ENCODE data around the gene FOXL3. TPM values are rescaled to one million over a fixed set of nuclear protein-coding genes. Genes with fewer than 3 reads are reported as not detected.

Gene FOXL3
- total RNA-seq, 4 donors from 2014 or later: not detected

DNA sequence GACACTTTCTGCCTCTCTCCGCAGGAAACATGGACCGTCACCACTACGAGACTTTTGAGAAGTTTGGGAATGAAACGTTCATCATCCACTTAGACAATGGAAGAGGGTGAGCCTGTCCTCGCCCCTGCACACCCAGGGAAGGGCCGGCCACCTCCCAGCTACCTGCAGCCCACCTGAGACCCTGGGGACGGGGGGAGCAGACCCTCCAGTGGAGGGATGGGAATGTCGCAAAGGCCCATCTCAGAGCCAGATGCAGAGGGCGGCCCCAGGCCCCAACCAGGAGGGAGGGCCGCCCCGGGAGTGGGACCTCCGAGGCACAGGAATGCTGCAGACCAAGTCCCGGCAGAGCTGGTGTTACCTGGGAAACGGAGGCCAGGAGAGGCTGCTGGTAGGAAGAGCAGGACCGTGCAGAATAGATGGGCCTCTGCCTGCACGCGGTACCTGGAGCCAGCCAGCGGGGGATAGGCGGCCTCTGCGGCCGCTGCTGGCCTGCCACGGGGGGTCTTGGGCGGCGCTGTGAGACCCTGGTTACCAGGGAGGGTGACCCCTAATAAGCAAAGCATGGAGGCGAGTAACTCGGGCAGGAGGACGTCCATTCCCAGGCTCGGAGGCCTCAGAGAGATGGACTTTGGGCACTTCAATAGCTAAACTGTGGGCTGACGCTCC is 32.9 kb upstream of the FOXL3 start:
- WGBS: 94% methylated on average over 20 of the region's 29 CpGs
- TF ChIP-seq POLR2A (IDR thresholded peaks at IDR 0.05; ENCODE audit: low read depth) (no peak), POLR2AphosphoS5 (IDR thresholded peaks at IDR 0.05) (no peak), EP300 (IDR thresholded peaks at IDR 0.05) (no peak)
- TF ChIP-seq, protein P1, sequence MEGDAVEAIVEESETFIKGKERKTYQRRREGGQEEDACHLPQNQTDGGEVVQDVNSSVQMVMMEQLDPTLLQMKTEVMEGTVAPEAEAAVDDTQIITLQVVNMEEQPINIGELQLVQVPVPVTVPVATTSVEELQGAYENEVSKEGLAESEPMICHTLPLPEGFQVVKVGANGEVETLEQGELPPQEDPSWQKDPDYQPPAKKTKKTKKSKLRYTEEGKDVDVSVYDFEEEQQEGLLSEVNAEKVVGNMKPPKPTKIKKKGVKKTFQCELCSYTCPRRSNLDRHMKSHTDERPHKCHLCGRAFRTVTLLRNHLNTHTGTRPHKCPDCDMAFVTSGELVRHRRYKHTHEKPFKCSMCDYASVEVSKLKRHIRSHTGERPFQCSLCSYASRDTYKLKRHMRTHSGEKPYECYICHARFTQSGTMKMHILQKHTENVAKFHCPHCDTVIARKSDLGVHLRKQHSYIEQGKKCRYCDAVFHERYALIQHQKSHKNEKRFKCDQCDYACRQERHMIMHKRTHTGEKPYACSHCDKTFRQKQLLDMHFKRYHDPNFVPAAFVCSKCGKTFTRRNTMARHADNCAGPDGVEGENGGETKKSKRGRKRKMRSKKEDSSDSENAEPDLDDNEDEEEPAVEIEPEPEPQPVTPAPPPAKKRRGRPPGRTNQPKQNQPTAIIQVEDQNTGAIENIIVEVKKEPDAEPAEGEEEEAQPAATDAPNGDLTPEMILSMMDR (IDR thresholded peaks at IDR 0.05): no peak
- no peak for DNase-seq (ENCODE audit: extremely low spot score)

DNA sequence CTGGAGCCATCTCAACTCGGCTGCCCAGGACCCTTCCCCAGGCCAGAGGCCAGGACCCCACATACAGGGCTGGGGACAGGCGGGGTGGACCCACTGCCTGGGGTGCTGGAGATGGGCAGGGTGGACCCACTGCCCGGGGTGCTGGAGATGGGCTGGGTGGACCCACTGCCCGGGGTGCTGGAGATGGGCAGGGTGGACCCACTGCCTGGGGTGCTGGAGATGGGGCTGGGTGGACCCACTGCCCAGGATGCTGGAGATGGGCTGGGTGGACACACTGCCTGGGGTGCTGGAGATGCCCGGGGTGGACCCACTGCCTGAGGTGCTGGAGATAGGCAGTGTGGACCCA is 32.4 kb upstream of the FOXL3 start:
- H3K4me1 ChIP-seq: no peaks in the 10 kb centered on the region
- H3K9me3 ChIP-seq: peaks cover 0 to 5% (median 1%) of the 10 kb centered on the region in 4 donors
- intact Hi-C loops (cut with DNase I): no loop called here
- TF ChIP-seq EP300 (IDR thresholded peaks at IDR 0.05) (no peak), POLR2A (IDR thresholded peaks at IDR 0.05; ENCODE audit: low read depth) (no peak), POLR2AphosphoS5 (IDR thresholded peaks at IDR 0.05) (no peak)
- H3K27ac ChIP-seq (replicated peaks in 1 of 4): no peak overlapping the region
- 60% methylated on average over 3 of the region's 5 CpGs for WGBS
- H3K4me3 ChIP-seq: no peak overlapping the region
- peaks cover 64 to 96% (median 84%) of the 10 kb centered on the region in 4 donors for H3K36me3 ChIP-seq
- no peak for DNase-seq (ENCODE audit: extremely low spot score)
- H3K27me3 ChIP-seq: no peaks in the 10 kb centered on the region

More for the DNA sequence above, 32.9 kb upstream of the FOXL3 start:
- H3K4me3 ChIP-seq: no peak overlapping the region
- H3K9me3 ChIP-seq: no peaks in the 10 kb centered on the region
- no peak overlapping the region for H3K27ac ChIP-seq (replicated peaks in 1 of 4)
- no peaks in the 10 kb centered on the region for H3K4me1 ChIP-seq
- intact Hi-C loops (cut with DNase I): no loop called here
- no peaks in the 10 kb centered on the region for H3K27me3 ChIP-seq
- H3K36me3 ChIP-seq: peaks cover 69 to 100% (median 89%) of the 10 kb centered on the region in 4 donors

DNA sequence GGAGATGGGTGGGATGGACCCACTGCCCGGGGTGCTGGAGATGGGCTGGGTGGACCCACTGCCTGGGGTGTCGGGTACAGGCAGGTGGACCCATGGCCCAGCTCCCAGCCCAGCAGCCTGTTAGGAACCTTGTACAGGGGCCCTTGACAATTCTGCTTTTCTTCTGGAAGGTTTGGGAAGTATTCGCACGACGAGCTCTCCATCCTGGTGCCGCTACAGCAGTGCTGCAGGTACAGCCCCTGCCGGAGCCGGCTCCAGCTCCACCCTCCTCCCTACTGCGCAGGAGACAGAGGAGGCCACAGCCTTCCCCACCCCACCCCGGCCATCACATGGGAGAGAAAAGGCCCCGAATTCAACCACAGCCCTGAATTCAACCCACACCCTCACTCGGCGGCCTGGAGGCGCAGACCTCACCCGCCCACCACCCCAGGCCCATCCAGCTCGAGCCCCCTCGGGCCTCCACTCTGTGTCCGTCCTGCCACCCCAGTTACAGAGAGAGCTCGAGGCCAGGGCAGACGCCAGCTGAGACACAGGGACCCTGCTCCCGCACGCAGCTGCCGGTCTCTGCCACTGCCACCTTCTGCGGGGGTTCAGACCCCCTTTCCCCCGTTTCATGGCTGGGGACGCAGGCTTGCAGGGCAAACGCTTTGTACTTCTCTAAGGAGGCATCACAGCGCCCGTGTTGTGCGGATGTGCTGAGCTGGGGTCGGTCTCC is 31.3 kb upstream of the FOXL3 start:
- Histone ChIP-seq H3K4me3 (no peak overlapping the region), H3K36me3 (peaks cover 58 to 86% (median 74%) of the 10 kb centered on the region in 4 donors), H3K27me3 (no peaks in the 10 kb centered on the region), H3K27ac (replicated peaks in 1 of 4) (no peak overlapping the region), H3K4me1 (no peaks in the 10 kb centered on the region), H3K9me3 (peaks cover 0 to 8% (median 5%) of the 10 kb centered on the region in 4 donors)
- intact Hi-C loops (cut with DNase I): no loop called here
- WGBS: 91% methylated on average over 24 of the region's 31 CpGs
- TF ChIP-seq, protein P1 (IDR thresholded peaks at IDR 0.05): no peak
- no peak for TF ChIP-seq POLR2A (IDR thresholded peaks at IDR 0.05; ENCODE audit: low read depth)
- no peak for TF ChIP-seq EP300 (IDR thresholded peaks at IDR 0.05)
- no peak for TF ChIP-seq POLR2AphosphoS5 (IDR thresholded peaks at IDR 0.05)
- DNase-seq (ENCODE audit: extremely low spot score): no peak

DNA sequence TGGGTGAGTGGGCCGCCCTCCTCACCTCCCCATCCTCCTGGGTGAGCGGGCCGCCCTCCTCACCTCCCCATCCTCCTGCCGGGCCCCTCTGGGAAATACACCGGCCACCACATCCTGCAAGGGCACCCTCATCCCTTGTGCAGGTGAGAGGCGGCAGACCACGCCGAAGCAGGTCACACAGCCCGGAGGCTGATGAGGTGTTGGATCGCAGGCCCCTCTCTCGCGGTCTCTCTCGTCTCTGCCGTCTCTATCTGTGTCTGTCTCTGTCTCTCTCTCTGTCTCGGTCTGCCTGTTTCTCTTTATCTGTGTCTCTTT is 30.8 kb upstream of the FOXL3 start:
- Histone ChIP-seq H3K27ac (replicated peaks in 1 of 4) (no peak overlapping the region), H3K9me3 (peaks cover 0 to 8% (median 5%) of the 10 kb centered on the region in 4 donors), H3K4me3 (no peak overlapping the region), H3K36me3 (peaks cover 55 to 81% (median 70%) of the 10 kb centered on the region in 4 donors), H3K27me3 (no peaks in the 10 kb centered on the region), H3K4me1 (peaks cover 0 to under 1% (median 0%) of the 10 kb centered on the region in 4 donors)
- intact Hi-C loops (cut with DNase I): no loop called here
- 88% methylated on average over 10 of the region's 15 CpGs for WGBS
- DNase-seq (ENCODE audit: extremely low spot score): no peak
- TF ChIP-seq EP300 (IDR thresholded peaks at IDR 0.05) (no peak), POLR2A (IDR thresholded peaks at IDR 0.05; ENCODE audit: low read depth) (no peak), POLR2AphosphoS5 (IDR thresholded peaks at IDR 0.05) (no peak)
- TF ChIP-seq, protein P1 (IDR thresholded peaks at IDR 0.05): no peak

DNA sequence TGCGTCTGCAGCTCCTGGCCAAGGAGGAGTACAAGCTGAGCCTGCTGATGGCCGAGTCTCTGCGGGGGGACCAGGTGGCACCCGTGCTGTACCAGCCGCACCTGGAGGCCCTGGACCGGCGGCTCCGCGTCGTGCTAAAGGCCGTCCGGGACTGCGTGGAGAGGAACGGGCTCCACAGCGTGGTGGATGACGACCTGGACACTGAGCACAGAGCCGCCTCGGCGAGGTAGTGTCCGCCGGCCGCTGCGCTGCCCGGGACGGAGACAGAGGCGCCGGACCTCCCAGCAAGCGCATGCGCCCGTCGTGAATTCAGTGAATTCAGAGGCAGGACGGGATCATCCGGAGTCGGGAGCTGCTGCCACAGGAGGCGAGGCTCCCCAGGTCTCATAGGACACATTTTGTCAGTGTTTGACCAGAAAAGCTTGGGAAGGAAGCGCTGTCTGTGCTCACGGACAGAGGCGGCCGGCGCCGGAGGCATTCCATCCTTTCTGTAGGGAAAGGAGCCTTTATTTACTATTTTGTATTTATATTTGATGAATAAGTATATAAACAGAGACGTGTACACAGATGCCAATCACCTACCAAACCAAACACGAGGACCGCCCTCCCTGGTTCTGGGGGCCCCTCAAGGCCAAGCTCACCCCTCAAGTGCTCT is 30.1 kb upstream of the FOXL3 start:
- H3K27ac ChIP-seq (replicated peaks in 1 of 4): no peak overlapping the region
- DNase-seq (ENCODE audit: extremely low spot score): no peak
- peaks cover 0 to 8% (median 5%) of the 10 kb centered on the region in 4 donors for H3K9me3 ChIP-seq

More for the DNA sequence above, 30.1 kb upstream of the FOXL3 start:
- peaks cover 0 to 4% (median 0%) of the 10 kb centered on the region in 4 donors for H3K4me1 ChIP-seq
- H3K27me3 ChIP-seq: no peaks in the 10 kb centered on the region
- peaks cover 47 to 73% (median 64%) of the 10 kb centered on the region in 4 donors for H3K36me3 ChIP-seq
- intact Hi-C loops (cut with DNase I): no loop called here
- no peak for TF ChIP-seq POLR2AphosphoS5 (IDR thresholded peaks at IDR 0.05)
- no peak for TF ChIP-seq POLR2A (IDR thresholded peaks at IDR 0.05; ENCODE audit: low read depth)
- no peak for TF ChIP-seq EP300 (IDR thresholded peaks at IDR 0.05)
- WGBS: 92% methylated on average over 44 of the region's 44 CpGs
- H3K4me3 ChIP-seq: no peak overlapping the region
